ENCODE measurements around the gene CLCN7. TPM values are rescaled to one million over a fixed set of nuclear protein-coding genes. Genes with fewer than 3 reads are reported as not detected.

The CLCN7 gene
- total and polyA plus RNA-seq, 9 of the 15 experiments (the other 6 are each of a cell fraction or from before 2014, with no cell fraction given), result 0.06 to 126 (median 18.7) TPM

DNA sequence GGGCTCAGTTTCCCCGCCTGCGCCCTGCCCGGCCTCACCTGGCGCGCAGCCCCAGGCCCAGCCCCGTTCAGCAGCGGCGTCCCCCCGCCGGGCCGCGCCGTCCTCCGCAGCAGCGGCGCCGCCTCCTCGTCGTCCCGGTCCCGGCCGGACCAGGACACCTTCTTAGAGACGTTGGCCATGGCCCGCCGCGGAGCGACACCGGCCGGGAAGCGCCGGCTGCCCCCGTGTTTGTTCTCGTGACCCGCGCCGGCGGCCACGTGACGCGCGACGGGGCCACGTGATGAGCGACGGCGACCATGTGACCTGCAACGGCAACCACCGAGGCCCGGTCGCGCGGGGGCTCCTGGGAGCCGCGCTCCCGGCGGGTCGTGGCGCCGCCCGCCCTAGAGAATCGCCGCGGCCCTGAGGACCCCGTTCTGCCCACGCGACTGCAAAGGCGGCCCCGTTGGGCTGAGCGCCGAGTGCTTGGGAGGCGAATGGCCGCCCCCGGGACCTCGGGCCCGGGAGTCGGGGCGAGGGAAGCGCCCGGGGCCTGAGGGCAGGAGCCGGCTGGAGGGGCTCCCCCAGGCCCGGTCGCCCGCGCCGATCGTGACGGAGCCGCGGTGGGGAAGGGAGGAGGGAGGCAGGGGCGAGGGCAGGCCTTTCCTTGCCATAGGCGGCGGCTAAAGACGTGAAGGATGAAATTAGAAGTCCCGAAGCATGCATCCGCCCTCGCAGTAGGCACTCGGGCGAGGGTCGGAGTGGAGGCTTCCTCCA, at the start of gene CLCN7 (continued):
- TF ChIP-seq, protein P1, sequence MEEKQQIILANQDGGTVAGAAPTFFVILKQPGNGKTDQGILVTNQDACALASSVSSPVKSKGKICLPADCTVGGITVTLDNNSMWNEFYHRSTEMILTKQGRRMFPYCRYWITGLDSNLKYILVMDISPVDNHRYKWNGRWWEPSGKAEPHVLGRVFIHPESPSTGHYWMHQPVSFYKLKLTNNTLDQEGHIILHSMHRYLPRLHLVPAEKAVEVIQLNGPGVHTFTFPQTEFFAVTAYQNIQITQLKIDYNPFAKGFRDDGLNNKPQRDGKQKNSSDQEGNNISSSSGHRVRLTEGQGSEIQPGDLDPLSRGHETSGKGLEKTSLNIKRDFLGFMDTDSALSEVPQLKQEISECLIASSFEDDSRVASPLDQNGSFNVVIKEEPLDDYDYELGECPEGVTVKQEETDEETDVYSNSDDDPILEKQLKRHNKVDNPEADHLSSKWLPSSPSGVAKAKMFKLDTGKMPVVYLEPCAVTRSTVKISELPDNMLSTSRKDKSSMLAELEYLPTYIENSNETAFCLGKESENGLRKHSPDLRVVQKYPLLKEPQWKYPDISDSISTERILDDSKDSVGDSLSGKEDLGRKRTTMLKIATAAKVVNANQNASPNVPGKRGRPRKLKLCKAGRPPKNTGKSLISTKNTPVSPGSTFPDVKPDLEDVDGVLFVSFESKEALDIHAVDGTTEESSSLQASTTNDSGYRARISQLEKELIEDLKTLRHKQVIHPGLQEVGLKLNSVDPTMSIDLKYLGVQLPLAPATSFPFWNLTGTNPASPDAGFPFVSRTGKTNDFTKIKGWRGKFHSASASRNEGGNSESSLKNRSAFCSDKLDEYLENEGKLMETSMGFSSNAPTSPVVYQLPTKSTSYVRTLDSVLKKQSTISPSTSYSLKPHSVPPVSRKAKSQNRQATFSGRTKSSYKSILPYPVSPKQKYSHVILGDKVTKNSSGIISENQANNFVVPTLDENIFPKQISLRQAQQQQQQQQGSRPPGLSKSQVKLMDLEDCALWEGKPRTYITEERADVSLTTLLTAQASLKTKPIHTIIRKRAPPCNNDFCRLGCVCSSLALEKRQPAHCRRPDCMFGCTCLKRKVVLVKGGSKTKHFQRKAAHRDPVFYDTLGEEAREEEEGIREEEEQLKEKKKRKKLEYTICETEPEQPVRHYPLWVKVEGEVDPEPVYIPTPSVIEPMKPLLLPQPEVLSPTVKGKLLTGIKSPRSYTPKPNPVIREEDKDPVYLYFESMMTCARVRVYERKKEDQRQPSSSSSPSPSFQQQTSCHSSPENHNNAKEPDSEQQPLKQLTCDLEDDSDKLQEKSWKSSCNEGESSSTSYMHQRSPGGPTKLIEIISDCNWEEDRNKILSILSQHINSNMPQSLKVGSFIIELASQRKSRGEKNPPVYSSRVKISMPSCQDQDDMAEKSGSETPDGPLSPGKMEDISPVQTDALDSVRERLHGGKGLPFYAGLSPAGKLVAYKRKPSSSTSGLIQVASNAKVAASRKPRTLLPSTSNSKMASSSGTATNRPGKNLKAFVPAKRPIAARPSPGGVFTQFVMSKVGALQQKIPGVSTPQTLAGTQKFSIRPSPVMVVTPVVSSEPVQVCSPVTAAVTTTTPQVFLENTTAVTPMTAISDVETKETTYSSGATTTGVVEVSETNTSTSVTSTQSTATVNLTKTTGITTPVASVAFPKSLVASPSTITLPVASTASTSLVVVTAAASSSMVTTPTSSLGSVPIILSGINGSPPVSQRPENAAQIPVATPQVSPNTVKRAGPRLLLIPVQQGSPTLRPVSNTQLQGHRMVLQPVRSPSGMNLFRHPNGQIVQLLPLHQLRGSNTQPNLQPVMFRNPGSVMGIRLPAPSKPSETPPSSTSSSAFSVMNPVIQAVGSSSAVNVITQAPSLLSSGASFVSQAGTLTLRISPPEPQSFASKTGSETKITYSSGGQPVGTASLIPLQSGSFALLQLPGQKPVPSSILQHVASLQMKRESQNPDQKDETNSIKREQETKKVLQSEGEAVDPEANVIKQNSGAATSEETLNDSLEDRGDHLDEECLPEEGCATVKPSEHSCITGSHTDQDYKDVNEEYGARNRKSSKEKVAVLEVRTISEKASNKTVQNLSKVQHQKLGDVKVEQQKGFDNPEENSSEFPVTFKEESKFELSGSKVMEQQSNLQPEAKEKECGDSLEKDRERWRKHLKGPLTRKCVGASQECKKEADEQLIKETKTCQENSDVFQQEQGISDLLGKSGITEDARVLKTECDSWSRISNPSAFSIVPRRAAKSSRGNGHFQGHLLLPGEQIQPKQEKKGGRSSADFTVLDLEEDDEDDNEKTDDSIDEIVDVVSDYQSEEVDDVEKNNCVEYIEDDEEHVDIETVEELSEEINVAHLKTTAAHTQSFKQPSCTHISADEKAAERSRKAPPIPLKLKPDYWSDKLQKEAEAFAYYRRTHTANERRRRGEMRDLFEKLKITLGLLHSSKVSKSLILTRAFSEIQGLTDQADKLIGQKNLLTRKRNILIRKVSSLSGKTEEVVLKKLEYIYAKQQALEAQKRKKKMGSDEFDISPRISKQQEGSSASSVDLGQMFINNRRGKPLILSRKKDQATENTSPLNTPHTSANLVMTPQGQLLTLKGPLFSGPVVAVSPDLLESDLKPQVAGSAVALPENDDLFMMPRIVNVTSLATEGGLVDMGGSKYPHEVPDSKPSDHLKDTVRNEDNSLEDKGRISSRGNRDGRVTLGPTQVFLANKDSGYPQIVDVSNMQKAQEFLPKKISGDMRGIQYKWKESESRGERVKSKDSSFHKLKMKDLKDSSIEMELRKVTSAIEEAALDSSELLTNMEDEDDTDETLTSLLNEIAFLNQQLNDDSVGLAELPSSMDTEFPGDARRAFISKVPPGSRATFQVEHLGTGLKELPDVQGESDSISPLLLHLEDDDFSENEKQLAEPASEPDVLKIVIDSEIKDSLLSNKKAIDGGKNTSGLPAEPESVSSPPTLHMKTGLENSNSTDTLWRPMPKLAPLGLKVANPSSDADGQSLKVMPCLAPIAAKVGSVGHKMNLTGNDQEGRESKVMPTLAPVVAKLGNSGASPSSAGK (IDR thresholded peaks at IDR 0.05), result peak; percentile 99
- TF ChIP-seq ZNF224 (CRISPR knock-in tag; IDR thresholded peaks at IDR 0.05) (peak; percentile 91), ATF1 (CRISPR knock-in tag; IDR thresholded peaks at IDR 0.05) (no peak), ATF1 (tag; IDR thresholded peaks at IDR 0.05) (peak; percentile 85), EP300 (IDR thresholded peaks at IDR 0.05; ENCODE audit: low read length) (peak; percentile 63), FOXM1 (IDR thresholded peaks at IDR 0.05; ENCODE audit: low read depth) (no peak), FOXM1 (CRISPR knock-in tag; IDR thresholded peaks at IDR 0.05; ENCODE audit: low read depth) (peak; percentile 96), THAP12 (CRISPR knock-in tag; IDR thresholded peaks at IDR 0.05) (peak; percentile 89), ELF1 (tag; IDR thresholded peaks at IDR 0.05) (peak; percentile 55; the same call in 1 of the 2 replicates), POLR3A (IDR thresholded peaks at IDR 0.05; ENCODE audit: borderline replicate concordance, extremely low read depth, insufficient read depth, insufficient read length) (no peak), ELF2 (CRISPR knock-in tag; IDR thresholded peaks at IDR 0.05) (0 out of 2 replicates have a peak, but pooled peaks have one; percentile 43), ZNF121 (CRISPR knock-in tag; conservative IDR thresholded peaks at IDR 0.05) (peak; percentile 50; the same call in 1 of the 2 replicates), PRMT5 (CRISPR knock-in tag; IDR thresholded peaks at IDR 0.05) (0 out of 2 replicates have a peak, but pooled peaks have one; percentile 35)

All from K562 (cell line).